HG03378 (cell line): ENCODE measurements around the gene KNDC1.
"Not testable (repeated sequence)": the region's sequence is repeated elsewhere in the genome, so short reads cannot be mapped to it uniquely, and the experiment has no call there.

Experiments
- ATAC-seq: cut with Tn5 transposase; IDR thresholded peaks from one replicate; pipeline ENCODE4 v1.9.1; 2021; ENCODE audit warnings: mild to moderate bottlenecking, moderate library complexity; ENCODE audit not compliant: unreplicated experiment

KNDC1 gene, protein sequence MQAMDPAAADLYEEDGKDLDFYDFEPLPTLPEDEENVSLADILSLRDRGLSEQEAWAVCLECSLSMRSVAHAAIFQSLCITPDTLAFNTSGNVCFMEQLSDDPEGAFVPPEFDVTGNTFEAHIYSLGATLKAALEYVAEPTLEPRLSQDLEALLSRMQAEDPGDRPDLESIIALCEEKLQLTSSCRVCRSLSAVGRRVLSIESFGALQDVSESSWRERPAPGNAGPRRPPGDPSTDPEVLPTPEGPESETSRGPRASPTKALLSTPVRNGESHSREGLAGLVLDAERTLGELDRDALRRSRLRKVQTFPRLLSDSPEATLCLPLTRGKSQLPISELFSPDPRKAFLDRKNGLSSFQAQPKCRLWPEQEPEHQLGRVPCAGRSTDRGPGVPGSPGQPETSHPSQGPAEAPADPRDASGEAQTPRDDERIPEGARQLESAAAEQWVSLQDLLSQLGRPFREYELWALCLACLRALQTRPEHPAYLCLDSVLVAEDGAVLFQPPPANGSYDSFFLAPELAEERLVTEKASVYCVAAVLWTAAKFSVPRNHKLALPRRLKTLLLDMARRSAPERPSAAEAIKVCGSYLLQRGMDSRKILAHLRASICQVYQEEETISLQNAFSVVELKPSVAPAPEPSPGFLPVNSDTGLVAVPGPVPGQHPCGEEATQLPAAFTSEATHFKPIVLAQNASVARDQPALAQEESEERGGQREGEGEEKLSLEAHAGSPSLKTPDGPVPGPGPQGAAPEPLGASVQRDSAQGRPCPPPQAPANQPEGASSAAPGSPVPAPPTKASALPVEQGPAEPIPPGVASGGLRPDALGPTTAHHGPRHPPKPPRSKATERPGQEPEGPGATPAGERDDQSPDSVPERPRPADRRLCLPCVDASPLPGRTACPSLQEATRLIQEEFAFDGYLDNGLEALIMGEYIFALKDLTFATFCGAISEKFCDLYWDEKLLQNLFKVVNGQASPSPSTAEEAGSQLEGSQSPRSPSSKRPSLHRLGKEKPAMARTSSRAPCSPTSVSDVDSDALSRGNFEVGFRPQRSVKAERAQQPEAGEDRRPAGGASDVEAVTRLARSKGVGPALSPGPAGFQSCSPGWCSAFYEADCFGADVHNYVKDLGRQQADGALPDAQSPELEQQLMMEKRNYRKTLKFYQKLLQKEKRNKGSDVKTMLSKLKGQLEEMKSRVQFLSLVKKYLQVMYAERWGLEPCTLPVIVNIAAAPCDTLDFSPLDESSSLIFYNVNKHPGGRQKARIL (N-terminal part only)

DNA sequence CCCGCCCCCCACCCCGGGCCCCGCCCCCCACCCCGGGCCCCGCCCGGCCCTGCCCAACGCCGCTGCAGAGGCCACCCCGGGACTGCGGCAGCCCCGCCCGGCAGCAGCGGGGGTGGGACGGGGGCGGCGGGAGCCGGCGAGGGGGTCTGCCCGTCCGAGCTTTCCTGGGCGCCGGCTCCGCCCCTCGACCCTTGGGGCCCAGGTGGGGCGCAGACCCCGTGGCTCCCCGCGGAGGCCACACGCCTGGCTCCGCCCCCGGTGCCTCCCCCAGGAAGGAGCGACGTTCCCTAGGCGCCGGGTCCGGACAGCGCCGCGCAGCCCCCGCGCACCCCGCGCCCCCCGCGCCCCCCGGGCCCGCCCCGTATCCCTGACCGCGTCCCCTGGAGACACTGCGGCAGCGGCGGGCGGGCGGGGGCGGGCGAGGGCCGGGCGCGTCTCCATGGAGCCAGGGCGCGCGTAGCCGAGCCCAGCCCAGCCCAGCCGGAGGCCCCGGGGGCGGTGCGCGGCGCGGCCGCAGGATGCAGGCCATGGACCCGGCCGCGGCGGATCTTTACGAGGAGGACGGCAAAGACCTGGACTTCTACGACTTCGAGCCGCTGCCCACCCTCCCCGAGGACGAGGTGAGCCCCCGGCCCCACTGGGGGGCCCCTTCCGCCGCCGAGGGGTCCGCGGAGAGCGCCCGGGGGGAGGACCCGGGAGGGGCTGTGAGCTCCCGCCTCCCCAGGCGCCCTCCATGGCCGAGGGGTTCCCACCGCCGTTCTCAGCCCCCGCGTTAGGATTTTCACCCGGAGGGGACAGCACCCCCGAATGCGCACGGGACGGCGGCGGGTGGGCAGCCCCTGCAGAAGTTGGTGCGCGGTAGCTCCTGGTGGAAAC is at the start of gene KNDC1:
KNDC1 (plus strand) TSS at position 270 of the 876 bp plus-strand sequence; CDS start at position 519, 249 bp downstream.
- no peak for ATAC-seq

GRCh38 chr10:133110609-133111275 is 49.3 kb upstream of the KNDC1 start:
- ATAC-seq: no peak

DNA sequence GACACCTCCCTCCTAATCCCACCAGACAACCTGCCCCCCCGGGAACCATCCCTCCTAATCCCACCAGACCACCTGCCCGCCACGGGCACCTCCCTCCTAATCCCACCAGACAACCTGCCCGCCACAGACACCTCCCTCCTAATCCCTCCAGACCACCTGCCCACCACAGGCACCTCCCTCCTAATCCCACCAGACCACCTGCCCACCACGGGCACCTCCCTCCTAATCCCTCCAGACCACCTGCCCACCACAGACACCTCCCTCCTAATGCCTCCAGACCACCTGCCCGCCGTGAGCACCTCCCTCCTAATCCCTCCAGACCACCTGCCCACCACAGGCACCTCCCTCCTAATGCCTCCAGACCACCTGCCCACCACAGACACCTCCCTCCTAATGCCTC is 48.4 kb upstream of the KNDC1 start:
- not testable (repeated sequence) for ATAC-seq

- no peak for ATAC-seq
These were observed 46.7 kb upstream of the KNDC1 start for GRCh38 chr10:133113146-133113830.

DNA sequence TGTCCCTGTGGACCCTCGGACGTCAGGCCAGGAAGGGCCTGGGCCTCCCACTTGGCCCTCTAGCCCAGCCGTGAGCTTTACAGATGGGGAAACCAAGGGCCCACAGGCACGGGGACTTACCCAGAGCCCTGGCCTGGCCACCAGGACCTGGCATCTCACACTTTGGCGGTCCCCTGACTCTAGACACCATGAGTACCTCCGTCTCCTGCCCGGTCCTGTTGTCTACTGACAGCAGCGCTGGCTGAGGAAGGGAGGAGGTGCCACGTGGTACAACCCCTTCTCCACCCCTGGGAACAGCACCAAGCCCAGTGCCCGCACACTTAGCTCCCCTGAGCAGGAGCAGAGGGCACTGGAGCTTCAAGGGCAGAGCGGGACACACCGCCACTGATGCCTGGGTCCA is 46.2 kb upstream of the KNDC1 start:
- no peak for ATAC-seq

DNA sequence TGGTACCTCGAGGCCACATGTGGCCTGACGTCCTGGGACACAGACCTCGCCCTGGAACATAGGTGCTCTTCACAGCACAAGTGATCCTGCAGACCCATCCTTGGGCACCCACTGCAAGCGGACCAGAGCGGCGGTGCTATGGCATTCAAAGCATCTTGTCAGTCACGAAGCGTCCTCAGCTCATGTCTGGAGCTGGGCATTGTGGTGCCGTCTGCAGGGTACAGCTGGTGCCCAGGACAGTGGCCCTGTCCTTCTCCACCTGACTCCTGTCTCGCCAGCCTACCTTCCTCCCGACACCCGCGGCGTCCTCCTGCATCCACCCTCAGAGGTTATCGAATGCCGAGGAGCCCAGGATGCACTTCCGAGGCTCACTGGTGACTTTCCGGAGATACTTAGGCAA is 45.8 kb upstream of the KNDC1 start:
- ATAC-seq: no peak

- ATAC-seq: no peak
These were observed 45.1 kb upstream of the KNDC1 start for GRCh38 chr10:133114726-133115452.

DNA sequence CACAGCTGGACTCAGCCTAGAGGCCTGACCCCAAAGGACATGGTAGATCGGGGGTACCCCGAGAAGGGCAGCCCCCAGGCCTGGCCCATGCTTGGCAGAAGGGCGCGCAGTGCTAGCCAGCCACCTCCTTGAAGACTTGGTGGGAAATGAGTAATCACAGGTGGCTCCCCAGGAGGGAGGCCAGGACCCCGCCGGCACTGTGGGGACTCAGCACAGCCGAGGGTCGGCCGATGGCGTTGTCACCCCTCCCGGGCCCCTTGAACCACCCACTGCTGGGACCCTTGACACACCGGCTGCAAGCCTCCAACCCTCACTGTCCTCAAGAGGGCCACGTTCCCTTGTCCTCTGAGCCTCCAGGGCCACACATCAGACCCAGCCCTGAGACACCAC is 44.6 kb upstream of the KNDC1 start:
- ATAC-seq: no peak

GRCh38 chr10:133115976-133116375 is 44.0 kb upstream of the KNDC1 start:
- ATAC-seq: no peak

DNA sequence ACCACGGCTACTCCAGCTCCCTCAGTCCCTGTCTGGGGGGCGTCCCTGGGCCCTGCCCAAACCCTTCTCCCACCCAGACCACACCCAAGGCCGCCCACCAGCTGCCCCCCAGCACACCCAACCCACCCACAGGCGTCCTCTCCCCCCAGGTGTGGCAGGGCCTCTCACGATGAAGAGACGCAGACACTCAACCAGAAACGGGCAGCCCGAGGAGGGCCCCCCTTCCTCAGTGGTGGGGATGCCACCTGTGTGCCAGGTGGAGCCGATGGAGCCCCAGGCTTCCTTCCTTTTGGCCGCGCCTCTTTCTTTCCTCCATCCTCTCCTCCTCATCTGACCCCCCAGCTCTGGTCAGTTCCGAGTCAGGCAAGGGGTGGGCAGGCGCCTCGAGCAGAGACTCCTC is 43.6 kb upstream of the KNDC1 start:
- no peak for ATAC-seq

DNA sequence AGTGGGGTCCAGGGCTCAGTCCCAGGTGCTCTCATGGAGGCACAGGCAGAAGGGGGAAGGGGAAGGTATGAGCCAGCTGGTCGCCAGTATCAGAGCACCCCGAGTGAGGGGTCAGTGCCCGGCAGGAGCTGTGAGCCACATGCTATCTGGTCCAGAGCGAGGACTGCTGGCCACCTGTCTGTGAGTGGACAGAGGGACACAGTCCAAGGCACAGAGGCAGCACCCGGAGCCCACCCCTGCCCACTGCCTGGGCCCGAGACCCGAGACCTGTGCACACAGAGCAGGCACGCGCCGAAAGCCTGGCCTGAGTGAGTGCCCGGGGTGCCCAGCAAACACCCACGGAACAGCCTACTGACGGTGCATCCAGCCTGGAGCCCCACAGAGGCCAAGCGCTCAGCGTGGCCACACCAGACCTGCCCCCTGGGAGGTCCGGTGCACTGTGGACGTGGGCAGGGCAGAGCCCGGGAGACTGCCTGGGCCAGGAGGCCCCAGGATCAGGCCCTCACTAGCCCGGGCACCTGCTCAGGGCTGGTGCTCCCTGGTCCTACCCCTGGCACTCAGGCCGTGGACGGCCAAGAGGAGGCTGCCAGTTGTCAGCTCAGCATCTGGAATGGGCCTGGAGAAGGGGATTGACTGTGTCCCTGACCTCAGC is 42.9 kb upstream of the KNDC1 start:
- ATAC-seq: no peak

DNA sequence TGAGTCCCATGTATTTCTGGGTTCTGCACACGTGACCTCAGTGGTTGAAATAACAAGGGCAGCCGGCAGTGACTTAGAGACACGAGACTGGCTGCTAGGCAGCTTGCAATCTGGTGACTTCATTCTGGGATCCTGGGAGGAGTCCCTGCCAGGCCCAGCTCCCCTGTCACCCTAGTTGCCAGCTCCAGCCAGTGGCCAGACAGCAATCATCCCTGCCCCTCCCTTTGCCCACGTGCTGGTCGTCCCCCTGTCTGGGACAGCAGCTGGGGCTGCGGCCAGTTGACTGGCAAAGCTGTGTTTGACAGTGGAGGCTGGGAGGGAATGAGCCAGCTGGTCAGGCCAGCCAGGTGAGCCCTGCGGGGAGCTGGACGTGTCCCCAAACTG is 42.3 kb upstream of the KNDC1 start:
- ATAC-seq: no peak

DNA sequence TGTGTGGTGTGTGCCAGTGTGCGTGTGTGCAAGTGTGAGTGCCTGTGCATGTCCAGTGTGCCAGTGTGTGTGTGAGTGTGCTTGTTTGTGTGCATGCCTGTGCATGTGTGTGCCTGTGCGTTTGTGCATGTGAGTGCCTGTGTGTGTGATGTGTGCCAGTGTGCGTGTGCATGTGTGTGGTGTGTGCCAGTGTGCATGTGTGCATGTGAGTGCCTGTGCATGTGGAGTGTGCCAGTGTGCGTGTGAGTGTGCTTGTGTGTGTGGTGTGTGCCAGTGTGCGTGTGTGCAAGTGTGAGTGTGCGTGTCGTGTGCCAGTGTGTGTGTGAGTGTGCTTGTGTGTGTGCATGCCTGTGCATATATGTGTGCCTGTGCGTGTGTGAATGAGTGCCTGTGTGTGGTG is 38.5 kb upstream of the KNDC1 start:
- ATAC-seq: no peak

GRCh38 chr10:133122171-133122935 is 37.7 kb upstream of the KNDC1 start:
- ATAC-seq: no peak

DNA sequence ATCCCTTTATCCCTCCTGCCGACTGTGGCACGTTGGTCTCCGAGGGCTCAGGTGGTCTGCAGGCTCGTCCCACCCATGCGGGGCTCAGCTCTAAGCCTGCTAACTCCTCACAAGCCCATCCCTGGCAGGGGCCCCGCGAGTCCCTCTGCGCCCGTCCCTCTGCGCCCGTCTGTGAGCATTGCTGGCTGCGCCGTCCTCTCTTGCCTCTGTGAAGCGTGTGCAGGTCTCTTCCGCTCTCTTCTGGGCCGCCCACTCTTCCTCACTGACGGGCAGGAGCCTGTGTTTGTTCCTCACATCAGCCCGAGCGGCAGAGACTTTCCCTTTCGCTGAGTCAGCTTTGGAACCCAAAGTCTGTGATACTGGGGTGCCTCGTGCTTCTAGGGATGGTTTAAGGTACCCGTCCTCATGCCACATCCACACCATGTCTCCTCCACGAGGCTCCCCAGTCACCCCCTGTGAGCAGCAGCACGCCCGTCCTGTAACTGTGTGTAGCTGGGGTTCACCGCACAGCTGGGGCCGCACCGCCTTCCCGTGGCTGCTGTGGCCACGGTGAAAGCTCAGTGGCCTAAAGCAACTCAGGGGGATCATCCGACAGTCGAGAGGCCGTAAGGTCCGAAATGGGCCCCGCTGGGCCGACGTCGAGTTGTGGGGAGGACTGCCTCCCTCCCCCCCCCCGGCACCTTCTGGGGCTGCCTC is 36.8 kb upstream of the KNDC1 start:
- no peak for ATAC-seq

DNA sequence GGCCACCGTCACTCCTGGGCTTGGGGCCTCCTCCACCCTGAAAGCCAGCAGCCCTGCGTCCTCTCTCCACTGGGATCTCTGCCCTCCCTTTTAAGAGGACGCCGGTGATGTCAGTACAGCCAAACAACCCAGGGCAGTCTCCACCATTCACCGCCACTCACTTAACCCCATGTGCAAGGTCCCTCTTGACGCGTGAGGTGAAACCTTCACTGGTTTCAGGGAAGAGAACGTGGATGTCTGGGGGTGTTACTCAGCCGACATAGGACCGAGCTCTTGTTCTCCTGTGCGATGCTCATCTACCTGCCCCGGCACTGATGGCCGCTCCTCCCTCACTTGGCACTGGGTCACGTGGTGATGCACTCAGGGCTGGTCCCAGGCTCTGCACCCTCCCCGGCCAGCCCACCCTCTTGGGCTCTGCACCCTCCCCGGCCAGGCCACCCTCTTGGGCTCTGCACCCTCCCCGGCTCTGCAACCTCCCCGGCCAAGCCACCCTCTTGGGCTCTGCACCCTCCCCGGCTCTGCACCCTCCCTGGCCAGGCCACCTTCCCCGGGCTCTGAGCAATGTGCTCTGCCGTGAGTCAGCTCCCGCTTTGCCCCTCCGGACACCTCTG is 36.2 kb upstream of the KNDC1 start:
- ATAC-seq: no peak
